ENCODE measurements around the gene TIMMDC1. TPM values are rescaled to one million over a fixed set of nuclear protein-coding genes. Genes with fewer than 3 reads are reported as not detected.

The TIMMDC1 gene
- total and polyA plus RNA-seq, 9 of the 15 experiments (the other 6 are each of a cell fraction or from before 2014, with no cell fraction given): 62.1 to 226 (median 86.6) TPM

- TF ChIP-seq, protein P1, sequence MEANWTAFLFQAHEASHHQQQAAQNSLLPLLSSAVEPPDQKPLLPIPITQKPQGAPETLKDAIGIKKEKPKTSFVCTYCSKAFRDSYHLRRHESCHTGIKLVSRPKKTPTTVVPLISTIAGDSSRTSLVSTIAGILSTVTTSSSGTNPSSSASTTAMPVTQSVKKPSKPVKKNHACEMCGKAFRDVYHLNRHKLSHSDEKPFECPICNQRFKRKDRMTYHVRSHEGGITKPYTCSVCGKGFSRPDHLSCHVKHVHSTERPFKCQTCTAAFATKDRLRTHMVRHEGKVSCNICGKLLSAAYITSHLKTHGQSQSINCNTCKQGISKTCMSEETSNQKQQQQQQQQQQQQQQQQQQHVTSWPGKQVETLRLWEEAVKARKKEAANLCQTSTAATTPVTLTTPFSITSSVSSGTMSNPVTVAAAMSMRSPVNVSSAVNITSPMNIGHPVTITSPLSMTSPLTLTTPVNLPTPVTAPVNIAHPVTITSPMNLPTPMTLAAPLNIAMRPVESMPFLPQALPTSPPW (CRISPR knock-in tag; IDR thresholded peaks at IDR 0.05): peak; percentile 91
- TF ChIP-seq MIER1 (IDR thresholded peaks at IDR 0.05; ENCODE audit: low read depth) (no peak), FUS (optimal IDR thresholded peaks at IDR 0.05; ENCODE audit: low read depth, low read length) (no peak), U2AF1 (optimal IDR thresholded peaks at IDR 0.05; ENCODE audit: low read depth, low read length) (no peak), BRF1 (IDR thresholded peaks at IDR 0.05; ENCODE audit: borderline replicate concordance, extremely low read depth, insufficient read length) (no peak), SMARCA4 (IDR thresholded peaks at IDR 0.05) (no peak), POLR2A (conservative IDR thresholded peaks at IDR 0.05) (peak; percentile 90), ZNF507 (tag; conservative IDR thresholded peaks at IDR 0.05) (no peak), NFYB (IDR thresholded peaks at IDR 0.05; ENCODE audit: extremely low read depth, insufficient read length) (no peak), AFF1 (IDR thresholded peaks at IDR 0.05; ENCODE audit: low read depth in 1 of 2, partially characterized antibody in 2 of 2) (no peak), ZNF780A (CRISPR knock-in tag; IDR thresholded peaks at IDR 0.05) (no peak), ZNF695 (CRISPR knock-in tag; IDR thresholded peaks at IDR 0.05) (no peak), PPARD (CRISPR knock-in tag; IDR thresholded peaks at IDR 0.05) (no peak), ZBED1 (IDR thresholded peaks at IDR 0.05) (no peak; the same call in 1 of the 2 replicates), USF2 (CRISPR knock-in tag; IDR thresholded peaks at IDR 0.05) (no peak), POLR2H (tag; IDR thresholded peaks at IDR 0.05; ENCODE audit: low read depth) (peak; percentile 69)
Measured at GRCh38 chr3:119498186-119499011, at the start of gene TIMMDC1 (continued).
